SK-N-SH treated with all-trans-retinoic acid at 6 μM for 48 hours (cell line): ENCODE data around the gene FBXL13.

Experiments
- OSR1 ChIP-seq: fragments of 250-450 bp; sonication (Bioruptor Pico); IDR thresholded peaks from 2 replicates; pipeline ENCODE4 v1.8.0; 2022; ENCODE audit warnings: moderate library complexity, mild to moderate bottlenecking, inconsistent platforms
- PATZ1 ChIP-seq: fragments of 250-450 bp; sonication (Bioruptor Pico); IDR thresholded peaks from 2 replicates; pipeline ENCODE4 v1.8.0; 2020; ENCODE audit warnings: mild to moderate bottlenecking, moderate library complexity, borderline replicate concordance
- RARB ChIP-seq: fragments of 250-450 bp; sonication (Bioruptor Pico); IDR thresholded peaks from 2 replicates; pipeline ENCODE4 v1.8.0; 2021; ENCODE audit warnings: mild to moderate bottlenecking, moderate library complexity
- SNAI2 ChIP-seq: fragments of 250-450 bp; sonication (Bioruptor Pico); IDR thresholded peaks from 2 replicates; pipeline ENCODE4 v1.5.0; 2020; ENCODE audit warnings: mild to moderate bottlenecking, moderate library complexity
- ZNF565 ChIP-seq: fragments of 450-650 bp; formaldehyde crosslinking; conservative IDR thresholded peaks from 2 replicates; pipeline ENCODE4 v1.5.0; 2020; ENCODE audit warnings: low read depth, mild to moderate bottlenecking, moderate library complexity

GRCh38 chr7:103119791-103120291, 45.2 kb upstream of the FBXL13 start:
- TF ChIP-seq RARB: no peak
- TF ChIP-seq PATZ1 (CRISPR knock-in tag): no peak
- no peak for TF ChIP-seq ZNF565 (CRISPR knock-in tag)
- no peak for TF ChIP-seq SNAI2
- no peak for TF ChIP-seq OSR1 (CRISPR knock-in tag)
